ENCODE measurements around the gene MPEG1.
A peak's percentile ranks its signal among the peaks of the same experiment; 100 is the strongest.

The MPEG1 gene

GRCh38 chr11:59184691-59185339 is 27.9 kb downstream of the MPEG1 start:
- H3K4me3 ChIP-seq (ENCODE audit: low read depth, low read length): no peak overlapping the region
- TF ChIP-seq CTCF (IDR thresholded peaks at IDR 0.05; ENCODE audit: borderline replicate concordance, insufficient read depth, low read depth, low read length): no peak

DNA sequence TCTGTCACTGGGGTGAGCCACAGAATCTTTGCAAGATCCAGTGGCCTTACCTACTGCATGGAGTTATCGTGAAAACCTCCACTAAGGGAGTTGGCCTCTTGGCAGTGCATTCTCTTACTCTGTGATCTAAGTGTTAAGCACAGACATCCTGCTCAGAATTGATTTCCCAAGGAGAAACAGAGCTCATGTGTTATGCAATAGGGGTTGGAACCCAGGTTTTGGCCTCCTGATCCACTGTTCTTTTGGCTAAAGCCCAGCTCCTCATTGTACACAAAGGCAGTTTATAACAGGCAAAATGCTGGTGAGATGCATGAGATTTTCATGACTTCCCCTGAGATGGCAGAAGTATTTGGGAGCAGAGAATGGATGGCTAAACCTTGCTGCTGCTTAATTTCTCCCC is 29.0 kb downstream of the MPEG1 start:
- TF ChIP-seq CTCF (IDR thresholded peaks at IDR 0.05; ENCODE audit: borderline replicate concordance, insufficient read depth, low read depth, low read length): no peak
- no peak overlapping the region for H3K4me3 ChIP-seq (ENCODE audit: low read depth, low read length)

DNA sequence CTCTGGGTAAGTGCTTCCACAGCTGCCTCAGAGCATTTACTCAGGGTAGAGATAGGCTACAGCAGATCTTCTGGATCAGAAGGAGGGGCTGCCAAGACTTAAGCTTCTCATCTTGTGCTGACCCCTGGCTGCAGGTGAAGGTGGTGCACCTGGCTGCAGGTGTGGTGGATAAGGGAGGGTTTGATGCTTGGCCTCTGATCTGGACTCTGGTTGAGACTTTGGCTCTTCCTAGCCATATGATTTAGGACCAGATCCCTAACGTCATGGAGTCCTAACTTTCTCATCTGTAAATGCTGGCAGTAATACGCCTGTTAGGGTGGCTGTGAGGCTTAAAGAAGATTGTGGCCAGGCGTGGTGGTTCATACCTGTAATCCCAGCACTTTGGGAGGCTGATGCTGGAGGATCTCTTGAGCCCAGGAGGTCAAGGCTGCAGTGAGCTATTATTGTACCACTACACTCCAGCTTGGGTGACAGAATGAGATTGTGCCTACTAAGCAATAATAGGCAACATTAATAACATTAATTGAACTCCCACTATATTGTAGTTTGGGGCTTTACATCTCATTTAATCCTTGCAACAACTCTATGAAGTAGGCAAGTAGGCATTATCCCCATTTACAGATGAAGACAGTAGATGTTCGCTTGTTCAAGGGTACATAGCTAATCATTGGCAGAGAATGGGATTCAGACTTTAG is 30.1 kb downstream of the MPEG1 start:
- H3K4me3 ChIP-seq (ENCODE audit: low read depth, low read length): no peak overlapping the region
- peak; percentile 69; the same call in 1 of the 2 replicates for TF ChIP-seq CTCF (IDR thresholded peaks at IDR 0.05; ENCODE audit: borderline replicate concordance, insufficient read depth, low read depth, low read length)

DNA sequence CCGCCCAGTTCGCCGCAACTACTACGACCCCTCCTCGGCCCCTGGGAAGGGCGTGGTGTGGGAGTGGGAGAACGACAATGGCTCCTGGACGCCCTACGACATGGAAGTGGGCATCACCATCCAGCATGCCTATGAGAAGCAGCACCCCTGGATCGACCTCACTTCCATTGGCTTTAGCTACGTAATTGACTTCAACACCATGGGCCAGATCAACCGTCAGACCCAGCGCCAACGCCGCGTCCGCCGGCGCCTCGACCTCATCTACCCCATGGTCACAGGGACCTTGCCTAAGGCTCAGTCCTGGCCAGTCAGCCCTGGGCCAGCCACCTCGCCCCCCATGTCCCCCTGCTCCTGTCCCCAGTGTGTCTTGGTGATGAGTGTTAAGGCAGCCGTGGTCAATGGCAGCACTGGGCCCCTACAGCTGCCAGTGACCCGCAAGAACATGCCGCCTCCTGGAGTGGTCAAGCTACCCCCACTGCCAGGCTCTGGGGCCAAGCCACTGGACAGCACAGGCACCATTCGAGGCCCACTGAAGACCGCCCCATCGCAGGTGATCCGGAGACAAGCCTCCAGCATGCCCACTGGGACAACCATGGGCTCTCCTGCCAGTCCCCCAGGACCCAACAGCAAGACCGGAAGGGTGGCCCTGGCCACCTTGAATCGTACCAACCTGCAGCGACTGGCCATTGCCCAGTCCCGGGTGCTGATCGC is 30.8 kb downstream of the MPEG1 start:
- TF ChIP-seq CTCF (IDR thresholded peaks at IDR 0.05; ENCODE audit: borderline replicate concordance, insufficient read depth, low read depth, low read length): no peak
- H3K4me3 ChIP-seq (ENCODE audit: low read depth, low read length): no peak overlapping the region

GRCh38 chr11:59180907-59181306 is 31.8 kb downstream of the MPEG1 start:
- TF ChIP-seq CTCF (IDR thresholded peaks at IDR 0.05; ENCODE audit: borderline replicate concordance, insufficient read depth, low read depth, low read length): no peak

GRCh38 chr11:59180168-59180776 is 32.5 kb downstream of the MPEG1 start:
- no peak overlapping the region for H3K4me3 ChIP-seq (ENCODE audit: low read depth, low read length)
- no peak for TF ChIP-seq CTCF (IDR thresholded peaks at IDR 0.05; ENCODE audit: borderline replicate concordance, insufficient read depth, low read depth, low read length)

More at GRCh38 chr11:59180907-59181306, 31.8 kb downstream of the MPEG1 start:
- no peak overlapping the region for H3K4me3 ChIP-seq (ENCODE audit: low read depth, low read length)

All from GM12875 (cell line).